Mesenchymal stem cell (in vitro differentiated cells and primary cell): ENCODE measurements around the gene LIPT1.

Source experiments
- DNase-seq: peaks from one replicate; pipeline ENCODE4 v3.0.0-alpha.2; 2013
- H2AFZ ChIP-seq: one replicate; pipeline ENCODE4 v1.6.1; 2013; ENCODE audit warnings: low read depth, mild to moderate bottlenecking, control low read depth, inconsistent platforms, low read length, moderate library complexity
- H2AK5ac ChIP-seq: 2 replicates; pipeline ENCODE4 v1.6.1; 2013; ENCODE audit warnings: low read length, moderate library complexity, mild to moderate bottlenecking, inconsistent platforms; ENCODE audit not compliant: severe bottlenecking
- H2BK120ac ChIP-seq: one replicate; pipeline ENCODE4 v1.6.1; 2013; ENCODE audit warnings: low read depth, mild to moderate bottlenecking, inconsistent platforms, low read length, moderate library complexity
- H2BK12ac ChIP-seq, 2 experiments: one replicate each; pipeline ENCODE4 v1.6.1; 2013; ENCODE audit warnings: inconsistent platforms in 2 of 2, low read length in 2 of 2, mild to moderate bottlenecking in 2 of 2, moderate library complexity in 2 of 2, control low read depth in 1 of 2
- H2BK15ac ChIP-seq: one replicate; pipeline ENCODE4 v1.6.1; 2013; ENCODE audit warnings: mild to moderate bottlenecking, low read depth, inconsistent platforms; ENCODE audit not compliant: poor library complexity, severe bottlenecking
- H2BK5ac ChIP-seq: 2 replicates; pipeline ENCODE4 v1.6.1; 2013; ENCODE audit warnings: low read depth, mild to moderate bottlenecking, low read length, control low read depth, inconsistent platforms; ENCODE audit not compliant: poor library complexity, severe bottlenecking
- H3K14ac ChIP-seq, 2 experiments: one replicate each; pipeline ENCODE4 v1.6.1; 2013; ENCODE audit warnings: inconsistent platforms in 2 of 2, low read length in 2 of 2, control low read depth in 1 of 2, mild to moderate bottlenecking in 1 of 2, moderate library complexity in 1 of 2
- H3K18ac ChIP-seq, 2 experiments: one replicate each; pipeline ENCODE4 v1.6.1; 2013; ENCODE audit warnings: inconsistent platforms in 2 of 2, low read length in 2 of 2, control low read depth in 1 of 2, low read depth in 1 of 2, mild to moderate bottlenecking in 1 of 2
- H3K23ac ChIP-seq, 2 experiments: one replicate each; pipeline ENCODE4 v1.6.1; 2013; ENCODE audit warnings: inconsistent platforms in 2 of 2, low read length in 2 of 2, mild to moderate bottlenecking in 2 of 2, moderate library complexity in 2 of 2, control low read depth in 1 of 2
- H3K27ac ChIP-seq: 2 replicates; pipeline ENCODE4 v1.5.1; 2013; ENCODE audit warnings: mild to moderate bottlenecking, moderate library complexity, low read length, control low read depth, inconsistent platforms; ENCODE audit not compliant: poor library complexity, severe bottlenecking
- H3K27me3 ChIP-seq, 2 experiments: 2 replicates each; pipeline versions ENCODE4 v1.6.1 to v1.7.0; 2013; ENCODE audit warnings: low read length in 2 of 2, mild to moderate bottlenecking in 2 of 2, moderate library complexity in 2 of 2, control low read depth in 1 of 2, inconsistent platforms in 1 of 2; ENCODE audit not compliant: control insufficient read depth in 1 of 2, insufficient read depth in 1 of 2
- H3K36me3 ChIP-seq, 2 experiments: 2 replicates each; pipeline versions ENCODE4 v1.6.1 to v1.7.0; 2013; ENCODE audit warnings: low read length in 2 of 2, control low read depth in 1 of 2, inconsistent platforms in 1 of 2, low read depth in 1 of 2, mild to moderate bottlenecking in 1 of 2; ENCODE audit not compliant: insufficient read depth in 2 of 2, control insufficient read depth in 1 of 2
- H3K4ac ChIP-seq, 2 experiments: one replicate each; pipeline ENCODE4 v1.6.1; 2013; ENCODE audit warnings: inconsistent platforms in 2 of 2, low read length in 2 of 2, mild to moderate bottlenecking in 2 of 2, moderate library complexity in 2 of 2, control low read depth in 1 of 2, low read depth in 1 of 2
- H3K4me1 ChIP-seq: 2 replicates; pipeline ENCODE4 v1.6.1; 2013; ENCODE audit warnings: low read depth, low read length, control low read depth; ENCODE audit not compliant: control insufficient read depth, insufficient read depth
- H3K4me2 ChIP-seq: 2 replicates; pipeline ENCODE4 v1.6.1; 2013; ENCODE audit warnings: low read length, mild to moderate bottlenecking, inconsistent platforms; ENCODE audit not compliant: poor library complexity, severe bottlenecking
- H3K4me3 ChIP-seq, 2 experiments: 2 replicates each; pipeline versions ENCODE4 v1.5.1 to v1.7.0; 2013; ENCODE audit warnings: low read length in 2 of 2, mild to moderate bottlenecking in 2 of 2, control low read depth in 1 of 2, low read depth in 1 of 2; ENCODE audit not compliant: insufficient read depth in 1 of 2
- H3K79me1 ChIP-seq: replicated peaks from 2 replicates; pipeline ENCODE4 v1.6.1; 2013; ENCODE audit warnings: mild to moderate bottlenecking, control low read depth, low read length, inconsistent platforms; ENCODE audit not compliant: poor library complexity, severe bottlenecking
- H3K9ac ChIP-seq: 2 replicates; pipeline ENCODE4 v1.7.0; 2013; ENCODE audit warnings: mild to moderate bottlenecking, low read length, moderate library complexity
- H3K9me3 ChIP-seq: 2 replicates; pipeline ENCODE4 v1.7.0; 2013; ENCODE audit warnings: mild to moderate bottlenecking, low read length; ENCODE audit not compliant: control insufficient read depth
- H4K8ac ChIP-seq: one replicate; pipeline ENCODE4 v1.6.1; 2013; ENCODE audit warnings: inconsistent platforms, mild to moderate bottlenecking, low read length, moderate library complexity
- H4K91ac ChIP-seq: one replicate; pipeline ENCODE4 v1.6.1; 2013; ENCODE audit warnings: mild to moderate bottlenecking, low read length, inconsistent platforms
- WGBS: methylation state at CpG from one replicate; pipeline ENCODE4 v1.1.7; 2013; ENCODE audit warnings: mixed read lengths; 5-methylcytosine and 5-hydroxymethylcytosine counted together

The LIPT1 gene

DNA sequence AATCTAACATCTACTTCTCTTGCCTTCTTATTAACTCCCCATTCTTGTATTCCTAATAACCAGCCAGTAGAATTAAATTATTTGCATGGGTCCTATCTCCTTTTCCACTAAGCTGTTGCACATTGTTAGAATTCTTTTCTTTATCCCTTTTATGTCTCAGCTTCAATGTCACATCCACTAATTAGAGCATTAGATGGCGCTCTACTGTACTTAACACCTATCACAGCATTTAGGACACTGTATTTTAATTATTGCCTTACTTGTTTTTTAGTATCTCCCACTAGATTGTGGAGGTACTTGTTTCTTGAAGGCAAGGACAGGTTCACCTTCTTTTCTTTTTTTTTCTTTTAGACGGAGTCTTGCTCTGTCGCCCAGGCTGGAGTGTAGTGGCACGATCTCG is 3.8 kb downstream of the LIPT1 start:
- Histone ChIP-seq H2BK15ac (no peak overlapping the region), H3K4me2 (no peak overlapping the region), H3K27ac (no peak overlapping the region), H4K91ac (no peak overlapping the region), H3K4me3 (no peak overlapping the region), H3K18ac (no peak overlapping the region), H2BK120ac (no peak overlapping the region), H3K23ac (no peak overlapping the region), H3K9me3 (no peaks in the 10 kb centered on the region), H2BK5ac (no peak overlapping the region), H3K4me1 (peaks cover 2% of the 10 kb centered on the region), H3K9ac (no peak overlapping the region), H3K36me3 (peaks cover 0 to 56% of the 10 kb centered on the region in 2 experiments), H4K8ac (no peak overlapping the region), H3K14ac (no peak overlapping the region), H2AFZ (no peak overlapping the region), H3K4ac (no peak overlapping the region), H3K79me1 (peaks cover 13% of the 10 kb centered on the region), H2AK5ac (no peak overlapping the region), H3K27me3 (no peaks in the 10 kb centered on the region), H2BK12ac (no peak overlapping the region)
- 100% methylated on average over 5 of the region's 5 CpGs for WGBS
- no peak for DNase-seq

- no peaks in the 10 kb centered on the region for H3K9me3 ChIP-seq
- no peak overlapping the region for H3K27ac ChIP-seq
- no peak overlapping the region for H2BK12ac ChIP-seq
- H3K9ac ChIP-seq, result no peak overlapping the region
- H2AK5ac ChIP-seq, result no peak overlapping the region
- no peak overlapping the region for H3K14ac ChIP-seq
- no peak overlapping the region for H2BK5ac ChIP-seq
- H3K27me3 ChIP-seq, result no peaks in the 10 kb centered on the region
- H3K4ac ChIP-seq, result no peak overlapping the region
- peaks cover 0 to 61% of the 10 kb centered on the region in 2 experiments for H3K36me3 ChIP-seq
- H3K23ac ChIP-seq, result no peak overlapping the region
- no peak overlapping the region for H2BK15ac ChIP-seq
- no peak overlapping the region for H4K8ac ChIP-seq
- H3K4me3 ChIP-seq, result no peak overlapping the region
- no peak overlapping the region for H4K91ac ChIP-seq
- H3K79me1 ChIP-seq, result peaks cover 10% of the 10 kb centered on the region
- H3K4me2 ChIP-seq, result no peak overlapping the region
- DNase-seq, result no peak
- H2BK120ac ChIP-seq, result no peak overlapping the region
- 100% methylated on average over 4 of the region's 4 CpGs for WGBS
- H3K4me1 ChIP-seq, result no peaks in the 10 kb centered on the region
- no peak overlapping the region for H3K18ac ChIP-seq
- no peak overlapping the region for H2AFZ ChIP-seq
Measured at GRCh38 chr2:99159594-99159993, 4.8 kb downstream of the LIPT1 start.

DNA sequence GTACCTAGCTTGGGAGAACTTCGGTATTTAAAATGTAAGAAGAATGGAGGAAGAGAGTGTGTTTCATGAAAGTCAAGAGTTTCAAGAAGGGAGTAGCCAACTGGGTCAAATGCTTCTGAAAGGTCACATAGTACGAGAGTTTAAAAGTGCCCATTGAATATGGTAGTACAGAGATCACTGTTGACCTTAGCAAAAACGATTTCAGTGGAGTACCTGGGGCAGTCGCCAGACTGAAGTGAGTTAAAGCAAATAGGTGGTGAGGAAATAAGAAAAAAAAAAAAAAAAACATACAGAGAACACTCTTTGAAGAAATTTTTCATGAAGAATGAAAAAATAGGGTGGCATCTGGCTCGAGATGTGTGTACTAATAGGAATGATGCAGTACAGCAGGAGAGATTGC is 11.5 kb downstream of the LIPT1 start:
- Histone ChIP-seq H4K91ac (no peak overlapping the region), H3K14ac (no peak overlapping the region), H3K79me1 (peaks cover 5% of the 10 kb centered on the region), H2BK12ac (no peak overlapping the region), H2BK15ac (no peak overlapping the region), H3K9ac (no peak overlapping the region), H3K27me3 (no peaks in the 10 kb centered on the region), H3K4me1 (no peaks in the 10 kb centered on the region), H4K8ac (no peak overlapping the region), H3K27ac (no peak overlapping the region), H2AFZ (no peak overlapping the region), H3K4ac (no peak overlapping the region), H3K4me2 (no peak overlapping the region), H3K9me3 (no peaks in the 10 kb centered on the region), H2BK5ac (no peak overlapping the region), H3K36me3 (peaks cover 5 to 83% of the 10 kb centered on the region in 2 experiments), H3K18ac (no peak overlapping the region), H2BK120ac (no peak overlapping the region), H2AK5ac (no peak overlapping the region), H3K4me3 (no peak overlapping the region), H3K23ac (no peak overlapping the region)
- no peak for DNase-seq
- 92% methylated on average over 4 of the region's 5 CpGs for WGBS

DNA sequence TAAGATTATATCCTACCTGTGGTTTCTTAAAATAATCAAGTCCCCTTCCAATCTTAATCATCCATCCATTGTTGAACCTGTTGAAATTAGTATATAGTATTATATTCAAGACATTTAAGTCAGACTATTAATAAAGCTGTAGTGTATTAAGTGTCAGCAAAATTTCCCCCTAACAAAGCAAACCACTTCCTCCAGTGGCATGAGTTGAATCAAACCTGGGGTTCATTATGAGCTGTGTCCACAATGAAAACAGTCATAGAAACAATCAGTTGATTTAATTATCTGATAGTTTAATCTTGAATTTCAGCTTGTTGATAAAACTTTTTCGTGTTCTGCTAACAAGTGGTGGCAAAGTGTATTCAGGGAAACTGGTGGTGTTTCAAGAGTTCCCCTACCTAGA is 14.8 kb downstream of the LIPT1 start:
- H2BK5ac ChIP-seq, result no peak overlapping the region
- H2BK15ac ChIP-seq, result no peak overlapping the region
- H3K4me2 ChIP-seq, result no peak overlapping the region
- H3K79me1 ChIP-seq, result peaks cover 10% of the 10 kb centered on the region
- WGBS, result 100% methylated on average over 1 of the region's 1 CpG
- no peak overlapping the region for H2BK120ac ChIP-seq
- no peak overlapping the region for H3K4ac ChIP-seq
- H3K27me3 ChIP-seq, result no peaks in the 10 kb centered on the region
- no peak overlapping the region for H2BK12ac ChIP-seq
- H3K14ac ChIP-seq, result no peak overlapping the region
- no peak overlapping the region for H3K27ac ChIP-seq
- no peak overlapping the region for H3K9ac ChIP-seq
- H2AK5ac ChIP-seq, result no peak overlapping the region
- H3K4me3 ChIP-seq, result no peak overlapping the region
- no peak overlapping the region for H3K18ac ChIP-seq
- H2AFZ ChIP-seq, result no peak overlapping the region
- H3K9me3 ChIP-seq, result no peaks in the 10 kb centered on the region
- H3K4me1 ChIP-seq, result no peaks in the 10 kb centered on the region
- no peak overlapping the region for H4K8ac ChIP-seq
- DNase-seq, result no peak
- no peak overlapping the region for H4K91ac ChIP-seq
- no peak overlapping the region for H3K23ac ChIP-seq
- H3K36me3 ChIP-seq, result peaks cover 8 to 80% of the 10 kb centered on the region in 2 experiments
